Renal cortex interstitium (tissue), 11 donors: ENCODE results near the gene CPED1. TPM values are rescaled to one million over a fixed set of nuclear protein-coding genes. Genes with fewer than 3 reads are reported as not detected.
"Not testable (repeated sequence)": the region's sequence is repeated elsewhere in the genome, so short reads cannot be mapped to it uniquely, and the experiment has no call there.

Source experiments
- DNase-seq, 11 donors: peaks; one replicate each; pipeline ENCODE4 v3.0.0-alpha.2; 2013; ENCODE audit warnings: low read depth in 9 of 11, low spot score in 4 of 11; ENCODE audit errors: extremely low read depth in 1 of 11
- polyA plus RNA-seq, 3 donors: library from polyadenylated mRNA; unstranded; fragments of 120-200 nt; gene quantifications; one replicate each; pipeline ENCODE4 v1.2.1, GENCODE V29; 2013; ENCODE audit not compliant: insufficient read length in 3 of 3

The CPED1 gene
- polyA plus RNA-seq, 3 donors, result 37.1 to 43.9 (median 43.3) TPM

DNA sequence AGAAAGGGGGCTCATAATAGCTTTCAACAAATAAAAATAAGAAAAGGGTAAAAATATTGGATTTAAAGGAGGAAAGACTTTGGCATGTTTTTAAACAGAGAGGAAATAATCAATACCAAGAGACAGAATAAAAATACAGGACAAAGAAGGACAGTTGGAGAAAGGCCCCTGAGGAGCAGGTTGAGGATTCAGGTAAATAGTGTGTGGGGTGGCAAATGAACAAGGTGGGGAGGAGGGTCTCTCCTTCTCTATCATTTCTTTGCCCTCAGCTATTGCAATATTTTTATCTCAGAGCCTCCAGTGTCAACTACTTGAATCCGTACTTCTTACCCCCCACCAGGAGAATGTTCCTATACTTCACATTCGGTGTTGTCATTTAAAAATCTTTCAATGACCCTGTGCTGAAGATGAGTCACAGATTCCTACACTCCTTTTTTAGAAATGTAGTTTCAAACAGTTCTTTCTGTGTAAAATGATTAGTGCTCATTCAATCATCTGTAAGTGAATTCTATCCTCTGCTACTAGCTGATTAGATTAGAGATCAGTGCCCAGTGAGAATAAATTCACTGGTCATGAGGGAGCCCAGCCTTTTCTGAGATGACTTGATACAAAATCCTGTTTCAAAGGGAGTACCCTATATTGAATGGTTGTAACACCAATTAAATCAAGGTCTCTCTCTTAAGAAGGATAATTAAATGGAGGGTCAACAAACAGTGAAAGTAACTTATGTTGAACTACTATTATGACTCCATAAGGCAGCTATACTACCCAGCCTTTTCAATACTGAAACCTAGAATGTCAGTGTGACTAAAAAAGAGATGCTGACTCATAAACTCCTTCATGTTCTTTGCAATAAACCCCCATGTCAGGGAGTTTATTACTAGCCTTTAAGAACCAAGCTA lies 289.9 kb downstream of the CPED1 start:
- DNase-seq, result no peak

DNA sequence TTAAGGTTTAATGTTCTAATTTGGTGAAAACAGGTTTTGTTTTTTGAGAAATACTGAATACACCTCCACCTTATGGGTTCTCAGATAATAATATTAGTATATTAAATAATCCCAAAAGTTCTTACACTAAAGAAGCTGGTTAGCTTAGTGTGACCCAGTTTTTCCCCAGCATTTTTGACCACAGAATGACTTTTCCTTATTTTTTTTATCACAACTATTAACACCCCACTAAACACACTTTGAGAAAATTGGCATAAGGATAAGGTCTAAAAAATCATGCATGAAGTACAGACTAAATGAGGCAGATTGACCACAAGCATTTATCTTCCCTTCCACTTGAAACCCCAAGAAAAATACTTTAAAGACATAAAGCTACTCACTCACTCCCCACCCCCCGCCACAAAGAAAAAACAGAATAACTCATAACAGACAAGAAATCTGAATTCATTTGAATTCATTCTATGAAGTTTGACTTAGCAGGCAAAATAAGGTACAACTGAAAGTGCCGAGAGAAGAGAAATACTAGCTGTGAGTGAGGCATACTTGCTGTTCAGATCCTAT lies 290.6 kb downstream of the CPED1 start:
- no peak for DNase-seq

DNA sequence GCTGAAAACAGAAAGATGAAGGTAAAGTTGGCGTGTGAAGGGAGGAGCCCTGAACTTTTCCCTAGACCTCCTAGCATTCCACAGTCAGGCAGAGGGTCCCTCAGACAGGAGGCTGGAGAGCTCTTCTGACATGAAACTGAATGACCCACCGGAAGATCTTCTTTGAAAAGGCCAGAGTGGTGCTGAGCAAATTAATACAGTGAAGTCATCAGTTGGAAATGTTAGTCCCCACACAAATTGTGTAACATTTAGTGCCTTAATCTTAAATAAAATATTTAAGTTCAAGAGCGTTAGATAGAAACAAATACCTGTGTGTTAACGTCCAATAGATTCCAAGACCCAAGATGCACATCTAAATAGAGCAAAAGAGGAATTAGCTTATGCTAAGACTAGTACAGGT lies 291.3 kb downstream of the CPED1 start:
- DNase-seq, result no peak

DNA sequence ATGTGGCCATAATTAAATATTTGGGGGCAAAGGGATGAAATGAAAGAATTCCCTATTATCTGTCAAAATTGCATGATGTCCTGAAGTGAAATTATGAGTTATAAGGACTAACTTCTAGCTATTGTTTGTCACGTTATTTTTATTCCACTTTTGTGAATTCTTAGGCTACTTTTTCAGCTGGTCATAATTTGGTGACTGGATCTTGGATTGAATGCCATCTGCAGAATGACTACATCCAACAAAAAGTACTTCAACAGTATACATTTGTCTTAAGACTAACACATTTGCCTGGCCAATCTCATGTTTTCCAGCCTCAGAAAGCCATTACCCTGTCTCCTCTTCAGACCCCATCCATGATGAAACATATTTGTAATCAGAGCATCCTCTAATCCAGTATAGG lies 292.1 kb downstream of the CPED1 start:
- DNase-seq, result no peak

DNA sequence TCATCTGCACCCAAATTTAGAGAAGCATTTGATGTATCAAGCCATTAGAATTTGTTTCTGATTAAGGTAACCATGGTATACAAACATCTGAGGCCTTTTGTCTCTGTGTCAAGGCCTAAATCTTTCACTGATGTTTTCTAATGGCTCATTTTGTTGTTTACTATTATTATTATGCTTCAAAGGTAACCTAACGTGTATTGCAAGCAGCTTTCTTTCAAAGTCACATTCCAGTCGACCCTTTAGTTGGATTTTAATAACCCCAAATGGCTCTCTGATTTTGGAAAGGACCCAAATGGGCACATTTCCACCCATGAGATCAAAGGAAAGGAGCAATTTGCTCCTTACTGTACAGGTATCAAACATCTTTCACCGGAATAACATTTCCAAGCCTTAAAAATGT lies 293.6 kb downstream of the CPED1 start:
- DNase-seq, result peak in 1 of 11 donors; percentile 18

DNA sequence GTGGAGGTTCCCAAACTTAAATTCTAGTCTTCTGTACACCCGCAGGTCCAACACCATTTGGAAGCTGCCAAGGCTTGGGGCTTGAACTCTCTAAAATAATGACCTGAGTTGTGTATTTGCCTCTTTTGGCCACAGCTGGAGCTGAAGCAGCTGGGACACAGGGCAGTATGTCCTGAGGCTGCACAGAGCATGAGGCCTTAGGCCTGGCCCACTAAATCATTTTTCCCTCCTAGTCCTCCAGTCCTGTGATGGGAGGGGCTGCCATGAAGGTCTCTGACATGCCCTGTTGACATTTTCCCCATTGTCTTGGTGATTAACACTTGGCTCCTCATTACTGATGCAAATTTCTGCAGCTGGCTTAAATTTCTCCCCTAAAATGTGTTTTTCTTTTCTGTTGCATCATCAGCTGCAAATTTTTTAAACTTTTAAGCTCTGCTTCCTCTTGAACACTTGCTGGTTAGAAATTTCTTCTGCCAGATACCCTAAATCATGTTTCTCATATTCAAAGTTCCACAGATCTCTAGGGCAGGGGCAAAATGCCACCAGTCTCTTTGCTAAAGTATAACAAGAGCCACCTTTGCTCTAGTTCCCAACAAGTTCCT lies 296.7 kb downstream of the CPED1 start:
- DNase-seq, result no peak

DNA sequence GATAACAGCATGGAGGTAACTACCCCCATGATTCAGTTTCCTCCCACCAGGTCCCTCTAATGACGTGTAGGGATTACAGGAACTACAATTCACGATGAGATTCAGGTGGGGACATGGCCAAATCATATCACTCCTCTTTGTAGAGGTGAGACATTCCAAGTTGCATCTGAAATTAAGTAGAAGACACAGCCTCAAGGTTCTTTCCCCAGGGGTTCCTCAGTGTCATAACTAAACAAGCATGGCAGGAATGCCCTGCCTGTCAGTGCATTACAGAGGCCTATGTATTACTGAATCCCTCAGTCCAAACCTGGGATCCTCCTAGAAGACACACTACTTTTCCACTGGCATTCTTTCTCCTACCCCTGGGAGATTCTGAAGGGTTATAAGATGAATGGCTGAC lies 297.7 kb downstream of the CPED1 start:
- no peak for DNase-seq

DNA sequence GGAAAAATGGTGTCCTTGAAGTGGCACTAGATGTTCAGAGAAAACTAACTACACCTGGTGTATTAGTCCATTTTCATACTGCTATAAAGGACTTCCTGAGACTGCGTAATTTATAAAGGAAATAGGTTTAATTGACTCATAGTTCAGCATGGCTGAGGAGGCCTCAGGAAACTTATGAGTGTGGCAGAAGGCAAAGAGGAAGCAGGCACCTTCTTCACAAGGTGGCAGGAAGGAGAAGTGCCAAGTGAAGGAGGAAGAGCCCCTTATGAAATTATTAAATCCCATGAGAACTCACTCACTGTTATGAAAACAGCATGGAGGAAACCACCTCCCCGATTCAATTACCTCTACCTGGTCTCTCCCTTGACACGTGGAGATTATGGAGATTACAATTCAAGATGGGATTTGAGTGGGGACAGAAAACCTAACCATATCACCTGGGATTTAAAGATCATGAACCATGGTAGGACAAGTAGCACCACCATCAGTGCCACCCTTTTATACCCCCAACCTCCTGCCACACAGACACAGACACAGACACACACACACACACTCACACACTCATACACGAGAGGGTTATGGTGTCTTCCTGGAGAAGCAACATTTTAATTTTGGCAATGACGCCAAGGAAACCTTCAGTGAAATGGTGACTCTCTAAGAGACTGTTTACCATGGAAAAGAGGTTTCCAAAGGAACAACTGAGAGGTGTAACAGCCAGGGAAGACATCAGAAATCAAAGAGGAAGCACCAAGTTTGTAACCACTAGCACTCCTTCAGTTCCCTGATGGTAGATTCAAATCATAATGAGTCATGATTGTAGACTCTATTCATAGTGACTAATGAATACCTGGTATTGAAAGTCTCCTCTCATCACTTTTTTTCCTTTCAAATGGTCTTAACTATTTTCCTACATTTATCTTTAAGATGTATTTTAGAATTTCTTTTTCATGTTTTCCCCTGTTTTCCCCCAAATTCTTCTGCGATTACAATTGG lies 298.5 kb downstream of the CPED1 start:
- no peak for DNase-seq

DNA sequence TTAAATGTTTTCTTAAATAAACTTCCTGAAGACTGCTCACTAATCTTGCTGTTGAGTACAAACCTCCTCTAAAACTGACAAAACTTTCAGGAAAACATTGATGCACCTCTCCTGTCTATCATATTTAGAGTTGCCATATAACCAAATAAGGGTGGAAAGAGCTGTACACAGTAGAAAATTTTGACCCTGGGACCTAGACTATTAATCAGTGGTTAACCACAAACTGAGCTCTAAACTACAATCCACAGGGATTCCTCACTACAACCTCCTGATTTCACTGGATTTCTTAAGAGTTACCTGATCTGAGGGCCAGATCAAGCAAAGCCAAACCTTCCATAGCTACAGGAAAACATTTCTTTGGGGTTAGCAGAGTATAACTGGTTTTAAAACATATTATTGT lies 300.4 kb downstream of the CPED1 start:
- DNase-seq, result peak in 2 of 11 donors; percentile 9 to 18

DNA sequence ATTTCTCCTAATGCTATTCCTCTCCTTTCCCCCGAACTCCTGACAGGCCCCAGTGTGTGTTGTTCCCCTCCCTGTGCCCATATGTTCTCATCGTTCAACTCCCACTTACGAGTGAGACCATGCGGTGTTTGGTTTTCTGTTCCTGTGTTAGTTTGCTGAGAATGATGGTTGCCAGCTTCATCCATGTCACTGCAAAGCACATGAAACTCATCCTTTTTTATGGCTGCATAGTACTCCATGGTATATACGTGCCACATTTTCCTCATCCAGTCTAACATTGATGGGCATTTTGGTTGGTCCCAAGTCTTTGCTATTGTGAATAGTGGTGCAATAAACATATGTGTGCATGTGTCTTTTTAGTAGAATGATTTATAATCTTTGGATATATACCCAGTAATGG lies 301.4 kb downstream of the CPED1 start:
- DNase-seq, result not testable (repeated sequence)

DNA sequence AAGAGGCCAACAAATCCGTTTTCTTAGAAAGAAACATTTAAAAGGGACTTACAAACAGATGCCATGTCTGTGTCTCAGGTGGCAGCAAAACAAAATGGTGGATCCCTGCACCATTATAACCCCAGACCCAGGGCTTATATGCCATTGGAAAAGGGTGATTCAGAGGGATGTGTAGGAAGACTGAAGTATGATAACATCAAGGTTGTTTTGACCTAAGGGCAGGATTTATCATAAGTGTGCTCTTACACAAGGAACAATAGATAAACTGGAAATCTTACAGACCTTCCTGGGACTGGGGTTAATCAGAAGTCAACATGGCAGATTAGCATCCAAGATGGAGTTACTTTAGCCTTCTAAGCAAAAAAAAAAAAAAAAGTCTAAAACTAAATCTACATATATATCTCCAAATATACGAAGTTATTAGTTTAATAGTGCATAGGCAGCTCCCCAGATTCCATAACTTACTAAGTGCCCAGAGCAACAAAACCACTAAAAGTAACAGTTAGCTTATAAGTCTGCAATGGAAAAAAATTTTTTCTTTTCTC lies 306.0 kb downstream of the CPED1 start:
- no peak for DNase-seq

DNA sequence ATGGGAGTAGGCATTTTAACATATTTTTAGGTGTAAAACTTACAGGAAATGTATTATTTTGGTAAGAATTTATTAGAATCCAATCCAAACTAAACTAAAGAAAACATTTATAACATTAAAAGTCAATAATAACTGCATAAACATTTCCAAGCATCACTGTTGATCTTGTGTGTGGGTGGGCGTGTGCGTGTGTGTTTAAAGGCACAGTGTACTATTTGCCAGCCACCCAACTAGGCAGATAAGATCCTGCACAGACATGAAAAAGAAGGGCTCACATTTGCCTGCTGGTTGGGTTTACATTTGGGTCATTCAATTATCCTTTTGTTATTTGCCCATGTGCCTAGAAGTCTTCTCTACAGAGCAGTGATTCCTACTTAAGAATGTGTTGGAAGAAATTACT lies 309.3 kb downstream of the CPED1 start:
- DNase-seq, result no peak

DNA sequence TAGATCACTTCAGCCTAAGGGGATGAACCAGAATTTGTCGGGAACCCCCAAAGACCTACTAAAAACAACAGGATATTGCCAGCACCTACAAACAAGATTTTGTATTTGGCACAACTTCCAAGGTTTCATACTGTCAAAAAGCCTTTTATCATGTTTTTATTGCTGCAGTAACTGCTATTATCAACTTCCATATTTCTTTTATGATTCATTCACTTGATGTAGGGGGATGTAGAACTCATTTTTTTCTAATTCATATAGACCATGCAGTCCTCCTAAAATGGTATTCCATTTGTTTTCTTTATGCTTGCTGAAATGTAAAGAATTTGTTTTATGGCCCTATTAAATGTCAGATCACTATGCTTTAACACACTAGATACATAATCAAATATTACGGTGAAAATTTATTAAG lies 310.3 kb downstream of the CPED1 start:
- DNase-seq, result no peak

DNA sequence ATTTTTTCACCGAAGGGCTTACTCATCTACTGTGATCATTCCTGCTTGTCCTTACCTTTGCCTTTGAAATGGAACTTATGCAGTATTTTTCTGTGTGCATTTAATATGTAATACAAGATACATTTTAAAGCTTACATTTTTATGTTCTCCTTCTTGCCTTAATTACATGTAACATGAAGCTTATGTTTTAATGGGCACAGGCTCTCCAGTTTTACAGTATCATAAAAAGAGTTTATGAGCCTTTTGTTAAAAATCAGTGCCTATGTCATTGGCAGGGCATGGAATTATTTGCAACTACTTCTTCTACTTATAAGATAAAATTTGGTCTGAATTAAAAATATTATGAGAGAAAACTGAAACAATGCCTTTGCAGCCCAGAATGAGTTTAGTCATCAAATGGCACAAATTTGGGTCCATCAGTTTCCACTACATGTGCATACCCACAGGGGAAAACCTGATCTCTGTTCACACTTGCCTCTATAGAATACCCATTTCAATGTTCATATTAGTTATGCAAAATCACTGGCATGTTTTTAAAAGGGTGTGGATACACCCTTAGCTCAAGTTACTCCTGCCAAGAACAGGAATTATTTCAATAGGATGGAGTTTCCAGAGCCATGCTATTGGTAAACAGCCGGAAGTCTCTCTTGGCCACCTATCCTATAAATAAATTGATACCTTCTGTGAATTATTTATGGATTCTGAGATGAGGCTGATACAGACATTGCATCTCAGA lies 312.3 kb downstream of the CPED1 start:
- no peak for DNase-seq

DNA sequence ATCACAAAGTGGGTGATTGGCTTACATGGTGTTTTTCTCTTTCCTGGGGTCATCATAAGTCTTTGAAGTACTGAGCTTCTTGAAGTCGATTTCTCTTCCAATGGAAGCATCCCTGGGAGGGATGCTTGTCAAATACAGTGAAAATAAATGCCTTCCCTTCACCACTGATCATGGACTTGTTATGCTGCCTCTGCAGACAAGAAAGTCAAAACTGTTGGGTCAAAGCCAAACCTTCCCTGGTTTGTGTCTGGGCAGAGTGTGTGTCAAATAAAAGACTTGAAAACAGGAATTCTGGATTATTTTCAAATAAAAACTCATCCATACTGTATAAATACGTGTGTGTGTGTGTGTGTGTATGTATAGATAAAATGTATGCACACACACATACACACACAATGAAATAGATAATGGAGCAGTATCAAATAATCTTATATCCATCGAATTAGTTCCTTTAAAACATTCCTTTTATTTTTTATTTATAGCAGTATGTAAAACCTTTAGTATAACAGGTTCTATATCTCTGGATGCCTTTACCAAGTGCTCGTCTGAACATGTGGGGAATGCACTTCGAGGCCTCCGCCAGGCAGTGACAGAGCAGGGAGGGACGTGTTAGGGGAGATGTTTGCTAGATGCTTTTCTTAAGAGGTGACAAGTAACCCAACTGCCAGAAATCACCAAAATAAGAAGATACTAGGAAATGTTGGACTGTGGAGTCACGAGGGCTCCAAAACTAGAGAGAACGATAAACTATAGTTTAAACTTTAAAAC lies 313.1 kb downstream of the CPED1 start:
- DNase-seq, result no peak

DNA sequence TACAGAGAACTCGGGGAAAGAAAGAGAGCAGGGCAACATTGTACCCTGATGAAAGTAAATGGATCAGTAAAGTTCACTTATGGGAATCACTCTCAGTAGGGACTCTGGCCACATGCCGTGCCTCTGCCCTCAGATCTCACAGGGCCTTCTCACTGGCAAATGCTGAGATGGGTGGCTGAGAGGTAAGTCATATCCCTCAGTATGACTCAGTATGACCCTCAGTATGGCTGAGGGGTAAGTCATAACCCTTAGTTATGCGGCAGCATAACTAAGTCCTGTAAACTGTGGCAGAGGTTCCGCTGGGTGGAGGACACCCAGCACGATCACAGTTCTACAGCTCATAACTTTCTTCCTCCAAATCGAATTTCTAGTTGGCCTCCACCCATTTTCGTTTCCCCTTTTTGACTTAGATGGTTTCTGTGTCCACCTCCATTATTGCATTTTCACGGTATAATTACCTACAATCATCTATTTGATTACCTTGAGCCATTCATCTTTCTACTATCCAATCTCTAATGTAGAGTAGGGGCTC lies 313.8 kb downstream of the CPED1 start:
- DNase-seq, result no peak

DNA sequence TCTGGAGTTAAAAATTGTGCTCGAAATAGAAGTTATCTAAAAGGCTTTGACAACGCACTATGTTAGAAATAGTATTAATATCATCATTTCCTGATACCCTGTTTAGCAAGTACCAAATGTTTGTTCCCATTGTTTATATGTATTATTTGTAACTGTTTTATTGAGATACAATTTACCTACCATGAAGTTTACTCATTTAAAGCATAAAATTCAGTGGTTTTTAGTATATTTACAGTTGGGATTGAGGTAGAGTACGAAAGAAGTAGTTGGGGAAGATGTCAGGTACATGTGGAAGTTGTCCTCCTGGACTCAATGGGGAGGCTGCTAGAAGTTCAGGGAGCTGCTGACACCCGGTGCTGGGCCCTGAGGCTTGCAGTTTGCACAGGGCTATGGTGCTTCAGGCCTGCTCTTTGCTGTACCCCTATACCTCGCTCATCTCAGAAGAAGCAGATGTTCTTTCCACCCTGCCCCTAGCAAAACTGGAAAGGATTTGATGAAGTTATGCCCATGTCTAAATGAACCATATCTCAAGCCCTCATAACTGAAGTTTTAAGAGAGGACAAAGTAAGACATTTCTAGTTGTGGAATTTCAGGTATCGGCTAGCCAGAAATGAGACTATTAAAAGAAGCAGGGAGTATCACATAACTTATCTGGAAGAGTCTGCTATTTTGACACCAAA lies 315.1 kb downstream of the CPED1 start:
- DNase-seq, result no peak
